Measurements from ENCODE around the gene OR51B4. TPM values are rescaled to one million over a fixed set of nuclear protein-coding genes. Genes with fewer than 3 reads are reported as not detected.

OR51B4 gene
- polyA plus RNA-seq, 3 donors from 2014 or later = not detected

- Mint-ChIP-seq H3K36me3 (no peaks in the 10 kb centered on the region), H3K4me1 (no peaks in the 10 kb centered on the region)
Observed at GRCh38 chr11:5288108-5288905, 13.4 kb downstream of the OR51B4 start.

GRCh38 chr11:5286901-5287300 lies 14.8 kb downstream of the OR51B4 start:
- Mint-ChIP-seq H3K4me1 (no peaks in the 10 kb centered on the region), H3K27ac (no peak overlapping the region), H3K9me3 (no peaks in the 10 kb centered on the region), H3K27me3 (ENCODE audit: low read depth in 3 of 3) (peaks cover 0 to 2% (median 1%) of the 10 kb centered on the region in 3 donors), H3K4me3 (no peak overlapping the region), H3K36me3 (no peaks in the 10 kb centered on the region)
- no peak for DNase-seq

More at GRCh38 chr11:5288108-5288905, 13.4 kb downstream of the OR51B4 start:
- H3K27me3 Mint-ChIP-seq (ENCODE audit: low read depth in 3 of 3) = peaks cover 1 to 2% (median 2%) of the 10 kb centered on the region in 3 donors
- H3K27ac Mint-ChIP-seq = no peak overlapping the region
- no peak for DNase-seq
- no peak overlapping the region for H3K4me3 Mint-ChIP-seq
- H3K9me3 Mint-ChIP-seq = peaks cover 0 to 3% (median 0%) of the 10 kb centered on the region in 6 donors

GRCh38 chr11:5286351-5286750 lies 15.4 kb downstream of the OR51B4 start:
- Mint-ChIP-seq H3K4me1 (no peaks in the 10 kb centered on the region), H3K9me3 (no peaks in the 10 kb centered on the region), H3K27me3 (ENCODE audit: low read depth in 3 of 3) (peaks cover 0 to 2% (median 1%) of the 10 kb centered on the region in 3 donors), H3K36me3 (no peaks in the 10 kb centered on the region), H3K27ac (no peak overlapping the region), H3K4me3 (no peak overlapping the region)
- DNase-seq = no peak

DNA sequence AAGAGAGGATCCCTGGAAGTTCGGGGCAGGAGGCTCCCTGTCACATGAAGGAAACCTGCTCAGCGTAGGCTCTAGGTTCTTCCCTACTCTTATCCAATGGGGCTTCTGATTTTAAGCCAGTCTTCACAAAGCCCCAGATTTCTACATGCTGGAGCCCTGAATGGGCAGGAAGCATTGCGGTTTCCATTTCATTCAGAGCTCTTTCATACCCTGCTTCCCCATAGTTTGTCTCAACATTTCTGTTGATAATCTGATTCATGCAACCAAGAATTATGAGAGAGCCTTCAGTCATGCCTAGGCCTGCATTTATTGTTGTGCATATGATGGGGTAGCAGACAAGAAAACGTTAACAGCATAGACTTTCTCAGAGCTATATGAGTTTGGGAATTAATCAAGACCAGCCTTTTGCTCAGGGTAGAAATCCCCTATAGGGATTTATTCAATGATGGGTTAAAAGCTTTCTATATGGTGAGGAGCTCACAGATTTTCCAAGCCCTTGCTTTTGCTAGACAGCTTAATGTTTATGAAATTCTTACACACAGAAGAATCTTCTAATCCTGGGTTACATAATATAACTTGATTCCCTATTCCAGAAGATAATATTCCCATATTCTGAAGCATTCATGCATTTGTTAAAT lies 15.9 kb downstream of the OR51B4 start:
- peaks cover under 1 to 2% (median 1%) of the 10 kb centered on the region in 3 donors for H3K27me3 Mint-ChIP-seq (ENCODE audit: low read depth in 3 of 3)
- no peaks in the 10 kb centered on the region for H3K9me3 Mint-ChIP-seq
- H3K4me1 Mint-ChIP-seq = no peaks in the 10 kb centered on the region
- H3K4me3 Mint-ChIP-seq = no peak overlapping the region
- H3K36me3 Mint-ChIP-seq = no peaks in the 10 kb centered on the region
- no peak overlapping the region for H3K27ac Mint-ChIP-seq
- no peak for DNase-seq

DNA sequence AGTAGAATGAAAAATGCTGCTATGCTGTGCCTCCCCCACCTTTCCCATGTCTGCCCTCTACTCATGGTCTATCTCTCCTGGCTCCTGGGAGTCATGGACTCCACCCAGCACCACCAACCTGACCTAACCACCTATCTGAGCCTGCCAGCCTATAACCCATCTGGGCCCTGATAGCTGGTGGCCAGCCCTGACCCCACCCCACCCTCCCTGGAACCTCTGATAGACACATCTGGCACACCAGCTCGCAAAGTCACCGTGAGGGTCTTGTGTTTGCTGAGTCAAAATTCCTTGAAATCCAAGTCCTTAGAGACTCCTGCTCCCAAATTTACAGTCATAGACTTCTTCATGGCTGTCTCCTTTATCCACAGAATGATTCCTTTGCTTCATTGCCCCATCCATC lies 17.1 kb downstream of the OR51B4 start:
- Mint-ChIP-seq H3K36me3 (no peaks in the 10 kb centered on the region), H3K27ac (no peak overlapping the region), H3K4me3 (no peak overlapping the region), H3K27me3 (ENCODE audit: low read depth in 3 of 3) (peaks cover 1 to 4% (median 2%) of the 10 kb centered on the region in 3 donors), H3K9me3 (peaks cover 0 to 2% (median 0%) of the 10 kb centered on the region in 6 donors), H3K4me1 (no peaks in the 10 kb centered on the region)
- no peak for DNase-seq

DNA sequence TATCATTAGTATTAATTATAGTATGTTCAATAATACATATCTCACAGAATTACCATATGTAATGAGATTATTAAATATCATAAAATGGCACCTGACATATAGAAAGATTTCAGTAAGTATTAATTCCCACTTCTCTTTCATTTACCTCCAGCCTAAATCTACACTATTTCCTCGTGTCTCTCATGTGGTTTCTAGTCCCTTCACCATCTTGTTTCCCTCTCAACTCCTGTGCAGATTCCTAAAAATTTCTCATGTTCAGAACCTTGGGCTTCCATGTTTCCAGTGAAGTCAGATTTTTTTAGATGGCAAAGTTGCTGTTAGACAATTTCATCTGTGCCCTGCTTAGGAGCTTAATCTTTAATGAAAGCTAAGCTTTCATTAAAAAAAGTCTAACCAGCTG lies 17.9 kb downstream of the OR51B4 start:
- Mint-ChIP-seq H3K27me3 (ENCODE audit: low read depth in 3 of 3) (peaks cover 1 to 4% (median 2%) of the 10 kb centered on the region in 3 donors), H3K4me1 (no peaks in the 10 kb centered on the region), H3K36me3 (no peaks in the 10 kb centered on the region), H3K9me3 (peaks cover 0 to 2% (median 0%) of the 10 kb centered on the region in 6 donors), H3K27ac (no peak overlapping the region), H3K4me3 (no peak overlapping the region)
- no peak for DNase-seq

DNA sequence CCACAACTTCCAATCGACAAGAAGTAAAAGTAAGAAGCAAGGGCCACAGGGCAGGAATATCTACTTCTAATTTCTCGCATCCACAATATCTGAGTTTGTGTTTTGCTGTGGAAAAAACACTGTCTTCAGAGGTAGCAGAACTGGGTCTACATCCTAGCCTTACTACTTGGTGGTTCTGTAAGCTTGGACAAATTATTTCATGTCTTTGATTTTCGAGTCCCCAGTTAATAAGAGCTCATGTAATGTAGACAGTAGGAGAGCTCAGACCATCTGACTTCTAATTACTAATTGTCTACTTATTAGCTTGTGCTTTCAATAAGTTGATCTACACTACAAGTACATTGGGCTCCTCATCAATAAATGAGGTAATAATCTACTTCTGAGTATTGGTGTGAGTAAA lies 18.7 kb downstream of the OR51B4 start:
- Mint-ChIP-seq H3K4me3 (no peak overlapping the region), H3K4me1 (no peaks in the 10 kb centered on the region), H3K27ac (no peak overlapping the region), H3K9me3 (peaks cover 0 to 2% (median 0%) of the 10 kb centered on the region in 6 donors), H3K36me3 (no peaks in the 10 kb centered on the region), H3K27me3 (ENCODE audit: low read depth in 3 of 3) (peaks cover 1 to 4% (median 2%) of the 10 kb centered on the region in 3 donors)
- no peak for DNase-seq

- peaks cover 1 to 4% (median 2%) of the 10 kb centered on the region in 3 donors for H3K27me3 Mint-ChIP-seq (ENCODE audit: low read depth in 3 of 3)
- H3K9me3 Mint-ChIP-seq = peaks cover 0 to 4% (median 0%) of the 10 kb centered on the region in 6 donors
- H3K4me3 Mint-ChIP-seq = no peak overlapping the region
- no peak overlapping the region for H3K27ac Mint-ChIP-seq
- no peak for DNase-seq
- no peaks in the 10 kb centered on the region for H3K4me1 Mint-ChIP-seq
- H3K36me3 Mint-ChIP-seq = no peaks in the 10 kb centered on the region
Observed at GRCh38 chr11:5282628-5283027, 19.1 kb downstream of the OR51B4 start.

DNA sequence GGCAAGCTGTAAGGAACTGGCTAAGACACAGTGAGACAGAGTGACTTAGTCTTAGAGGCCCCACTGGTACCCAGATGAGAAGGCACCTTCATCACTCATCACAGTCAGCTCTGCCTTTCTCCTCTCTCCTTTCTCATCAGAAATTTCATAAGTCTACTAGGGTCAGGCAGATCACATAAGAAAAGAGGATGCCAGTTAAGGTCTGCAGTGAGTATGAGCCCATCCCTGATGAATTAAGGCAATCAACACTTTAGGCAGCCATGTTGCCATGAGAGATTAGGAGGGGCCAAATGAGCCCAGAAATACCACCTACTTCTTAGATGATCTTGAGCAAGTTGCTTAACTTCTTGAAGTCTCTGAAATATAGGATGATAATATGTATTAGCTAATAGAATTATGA lies 20.1 kb downstream of the OR51B4 start:
- no peaks in the 10 kb centered on the region for H3K4me1 Mint-ChIP-seq
- peaks cover 0 to 4% (median 2%) of the 10 kb centered on the region in 3 donors for H3K27me3 Mint-ChIP-seq (ENCODE audit: low read depth in 3 of 3)
- H3K27ac Mint-ChIP-seq = no peak overlapping the region
- H3K36me3 Mint-ChIP-seq = no peaks in the 10 kb centered on the region
- DNase-seq = no peak
- no peak overlapping the region for H3K4me3 Mint-ChIP-seq
- peaks cover 0 to 5% (median 0%) of the 10 kb centered on the region in 6 donors for H3K9me3 Mint-ChIP-seq

GRCh38 chr11:5280582-5281102 lies 21.1 kb downstream of the OR51B4 start:
- Mint-ChIP-seq H3K4me3 (no peak overlapping the region), H3K27ac (no peak overlapping the region), H3K4me1 (no peaks in the 10 kb centered on the region), H3K9me3 (peaks cover 0 to 5% (median 0%) of the 10 kb centered on the region in 6 donors), H3K27me3 (ENCODE audit: low read depth in 3 of 3) (peaks cover 0 to 4% (median 2%) of the 10 kb centered on the region in 3 donors), H3K36me3 (no peaks in the 10 kb centered on the region)
- no peak for DNase-seq

DNA sequence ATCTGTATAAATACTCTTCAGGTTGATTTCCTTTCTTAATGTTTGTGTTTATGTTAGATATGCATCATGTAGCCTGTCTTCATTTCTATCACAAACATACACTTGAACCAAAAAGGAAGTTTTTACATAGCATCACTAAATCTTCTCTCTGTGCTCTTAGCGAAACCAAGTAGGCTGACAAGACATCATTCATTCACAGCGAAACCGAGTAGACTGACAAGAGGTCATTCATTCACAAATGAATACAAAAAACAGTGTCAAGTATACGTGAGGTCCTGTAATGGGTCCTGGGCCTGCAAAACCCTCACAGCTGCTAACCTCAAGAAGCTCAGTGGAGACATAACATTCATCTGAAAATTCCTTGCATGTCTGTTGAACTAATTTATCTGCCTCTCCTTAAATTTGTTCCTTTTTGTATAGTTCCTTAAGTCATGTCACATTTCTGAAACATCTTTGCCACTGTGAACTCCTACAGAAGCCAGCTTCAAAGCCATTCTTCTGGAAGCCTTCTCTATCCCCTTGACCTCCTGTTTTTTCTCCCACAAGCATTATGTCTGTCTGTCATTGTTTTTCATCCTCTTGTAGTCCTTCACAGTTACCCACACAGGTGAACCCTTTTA lies 22.2 kb downstream of the OR51B4 start:
- H3K27ac Mint-ChIP-seq = no peak overlapping the region
- H3K36me3 Mint-ChIP-seq = no peaks in the 10 kb centered on the region
- DNase-seq = no peak
- H3K9me3 Mint-ChIP-seq = peaks cover 0 to 5% (median 0%) of the 10 kb centered on the region in 6 donors
- H3K4me3 Mint-ChIP-seq = no peak overlapping the region
- H3K4me1 Mint-ChIP-seq = no peaks in the 10 kb centered on the region
- H3K27me3 Mint-ChIP-seq (ENCODE audit: low read depth in 3 of 3) = peaks cover 0 to 4% (median 0%) of the 10 kb centered on the region in 3 donors

DNA sequence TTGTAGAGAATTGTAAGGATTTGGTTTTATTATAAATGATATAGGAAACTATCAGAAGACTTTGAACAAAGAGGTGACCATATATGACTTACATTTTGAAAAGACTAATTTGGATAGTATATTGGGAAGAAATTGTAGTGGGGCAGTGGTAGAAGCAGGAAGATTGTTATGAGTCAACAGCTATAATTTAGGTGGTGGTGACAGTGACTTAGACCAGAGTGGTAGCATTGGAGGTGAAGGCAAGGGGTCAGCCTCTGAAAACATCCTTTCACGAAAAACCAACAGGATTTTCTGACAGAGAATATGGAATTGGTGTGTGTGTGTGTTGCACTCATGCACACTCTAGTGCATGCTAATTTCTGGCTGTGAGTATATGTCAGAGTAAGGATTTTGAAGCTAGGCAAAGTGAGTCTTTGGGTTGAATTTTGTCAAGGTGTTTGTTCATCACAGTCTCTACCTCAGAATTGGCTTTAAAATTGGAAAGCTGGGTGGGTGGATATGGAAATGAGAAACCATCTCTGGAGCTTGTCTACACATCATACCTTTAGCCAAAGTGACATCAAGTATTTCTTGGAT lies 23.9 kb downstream of the OR51B4 start:
- H3K36me3 Mint-ChIP-seq = no peaks in the 10 kb centered on the region
- H3K9me3 Mint-ChIP-seq = peaks cover 0 to 6% (median 0%) of the 10 kb centered on the region in 6 donors
- H3K27ac Mint-ChIP-seq = no peak overlapping the region
- no peak overlapping the region for H3K4me3 Mint-ChIP-seq
- no peaks in the 10 kb centered on the region for H3K4me1 Mint-ChIP-seq
- H3K27me3 Mint-ChIP-seq (ENCODE audit: low read depth in 3 of 3) = peaks cover 0 to 4% (median 0%) of the 10 kb centered on the region in 3 donors
- no peak for DNase-seq

DNA sequence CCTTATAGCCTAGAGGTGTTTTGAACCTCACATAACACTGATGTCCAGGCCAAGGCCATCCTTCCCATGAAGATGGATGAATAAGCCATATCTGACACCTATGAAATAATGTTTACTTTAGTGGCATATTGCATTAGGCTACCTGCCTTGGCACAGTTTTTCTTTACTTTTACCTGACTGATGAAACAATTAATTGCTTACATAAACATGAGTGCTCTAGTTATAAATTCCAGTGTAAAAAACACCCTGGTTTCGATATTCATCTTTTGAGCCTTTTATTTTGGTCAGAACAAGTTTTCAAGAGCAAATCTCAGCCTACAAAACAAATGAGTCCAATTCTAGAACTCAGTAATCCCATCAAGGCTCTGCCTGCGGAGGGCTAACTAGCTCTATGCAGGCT lies 25.0 kb downstream of the OR51B4 start:
- H3K27ac Mint-ChIP-seq = no peak overlapping the region
- H3K9me3 Mint-ChIP-seq = peaks cover 0 to 6% (median 0%) of the 10 kb centered on the region in 6 donors
- no peaks in the 10 kb centered on the region for H3K36me3 Mint-ChIP-seq
- no peaks in the 10 kb centered on the region for H3K4me1 Mint-ChIP-seq
- peaks cover 0 to 4% (median 0%) of the 10 kb centered on the region in 3 donors for H3K27me3 Mint-ChIP-seq (ENCODE audit: low read depth in 3 of 3)
- H3K4me3 Mint-ChIP-seq = no peak overlapping the region
- DNase-seq = no peak

Measured in immature natural killer cell (primary cell).